Activated CD8-positive, alpha-beta memory T cell treated with anti-CD3 and anti-CD28 coated beads, Interleukin-2, amount 50 U/mL, for 4 hours (primary cell): ENCODE results near the gene KRTAP5-7.
"Not testable (repeated sequence)": the region's sequence is repeated elsewhere in the genome, so short reads cannot be mapped to it uniquely, and the experiment has no call there.

Experiments
- DNase-seq: peaks from one replicate; pipeline ENCODE4 v3.0.0-alpha.2; 2020

KRTAP5-7 gene

DNA sequence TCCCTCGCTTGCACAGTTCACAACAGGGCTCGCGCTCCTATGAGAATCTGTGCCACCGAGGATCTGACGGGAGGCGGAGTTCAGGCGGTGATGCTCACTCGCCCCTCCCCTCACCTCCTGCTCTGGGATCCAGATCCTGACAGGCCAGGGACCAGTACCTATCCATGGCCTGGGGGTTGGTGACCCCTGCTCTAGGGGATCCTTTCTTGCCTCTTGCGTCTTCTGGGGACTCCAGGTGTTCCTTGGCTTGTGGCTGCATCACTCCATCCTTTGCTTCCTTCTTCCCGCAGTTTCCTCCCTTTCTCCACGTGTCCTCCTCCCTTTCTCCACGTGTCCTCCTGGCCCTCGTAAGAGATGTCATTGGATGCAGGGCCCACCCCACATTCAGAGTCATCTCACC lies 30.6 kb upstream of the KRTAP5-7 start:
- DNase-seq: no peak

GRCh38 chr11:71498091-71498490 lies 29.0 kb upstream of the KRTAP5-7 start:
- no peak for DNase-seq

- DNase-seq: no peak
Observed at GRCh38 chr11:71499125-71499524, 27.9 kb upstream of the KRTAP5-7 start.

- no peak for DNase-seq
Observed at GRCh38 chr11:71499546-71499945, 27.5 kb upstream of the KRTAP5-7 start.

GRCh38 chr11:71500601-71501021 lies 26.5 kb upstream of the KRTAP5-7 start:
- DNase-seq: no peak

GRCh38 chr11:71501071-71501985 lies 25.7 kb upstream of the KRTAP5-7 start:
- no peak for DNase-seq

DNA sequence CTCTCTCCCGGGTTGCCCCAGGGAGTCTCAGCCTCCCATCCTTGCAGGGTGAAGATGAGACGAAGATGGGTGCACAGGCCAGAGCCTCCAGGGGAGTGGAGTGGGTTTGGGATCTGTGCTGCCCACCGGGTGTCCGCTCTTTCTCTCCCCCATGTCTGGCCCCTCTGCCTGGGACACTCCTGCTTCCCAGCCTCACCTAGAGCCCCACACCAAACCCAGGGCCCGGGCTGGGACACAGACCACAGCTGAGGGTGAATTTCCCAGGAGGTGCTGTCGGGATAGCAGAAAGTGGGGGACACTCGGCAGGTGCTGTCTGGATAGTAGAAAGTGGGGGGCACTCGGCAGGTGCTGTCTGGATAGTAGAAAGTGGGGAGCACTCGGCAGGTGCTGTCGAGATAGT lies 25.0 kb upstream of the KRTAP5-7 start:
- DNase-seq: no peak

- no peak for DNase-seq
Observed at GRCh38 chr11:71502871-71503435, 24.1 kb upstream of the KRTAP5-7 start.

GRCh38 chr11:71504531-71504930 lies 22.5 kb upstream of the KRTAP5-7 start:
- no peak for DNase-seq

GRCh38 chr11:71505001-71505400 lies 22.1 kb upstream of the KRTAP5-7 start:
- DNase-seq: no peak

DNA sequence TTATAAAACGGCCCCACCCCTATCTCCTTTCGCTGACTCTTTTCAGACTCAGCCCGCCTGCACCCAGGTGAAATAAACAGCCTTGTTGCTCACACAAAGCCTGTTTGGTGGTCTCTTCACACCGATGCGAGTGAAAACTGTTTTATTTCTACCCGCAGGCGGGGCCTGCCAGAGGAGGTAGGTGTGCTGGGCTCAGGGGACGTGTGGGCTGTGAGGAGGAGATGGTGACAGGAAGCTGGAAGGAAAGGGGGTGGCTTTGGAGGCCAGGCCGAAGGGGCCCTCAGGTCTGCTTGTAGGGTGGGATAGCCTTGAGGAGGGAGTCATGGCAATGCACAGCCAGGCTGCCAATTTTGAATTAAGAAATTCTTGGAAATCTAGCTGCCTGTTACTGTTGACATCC lies 21.3 kb upstream of the KRTAP5-7 start:
- no peak for DNase-seq

DNA sequence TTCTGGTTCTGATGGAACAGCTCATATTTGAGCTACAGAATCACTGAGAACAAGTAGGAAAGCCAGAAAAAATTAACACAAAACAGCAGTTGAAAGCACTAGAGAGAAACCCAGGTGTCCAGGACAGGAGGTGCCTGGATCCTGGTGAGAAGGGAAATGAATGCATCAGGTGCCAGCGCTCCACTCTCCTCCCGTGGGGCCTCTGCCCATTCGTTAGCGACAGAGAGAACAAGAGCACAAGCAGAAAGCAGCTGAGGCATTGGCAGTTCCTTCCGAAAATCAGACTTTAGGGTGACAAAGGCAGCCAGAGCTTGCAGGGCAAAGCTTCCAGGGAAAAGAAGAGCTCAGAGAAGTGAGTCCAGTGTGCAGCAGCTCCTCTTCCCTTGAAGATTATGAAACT lies 20.0 kb upstream of the KRTAP5-7 start:
- DNase-seq: no peak

DNA sequence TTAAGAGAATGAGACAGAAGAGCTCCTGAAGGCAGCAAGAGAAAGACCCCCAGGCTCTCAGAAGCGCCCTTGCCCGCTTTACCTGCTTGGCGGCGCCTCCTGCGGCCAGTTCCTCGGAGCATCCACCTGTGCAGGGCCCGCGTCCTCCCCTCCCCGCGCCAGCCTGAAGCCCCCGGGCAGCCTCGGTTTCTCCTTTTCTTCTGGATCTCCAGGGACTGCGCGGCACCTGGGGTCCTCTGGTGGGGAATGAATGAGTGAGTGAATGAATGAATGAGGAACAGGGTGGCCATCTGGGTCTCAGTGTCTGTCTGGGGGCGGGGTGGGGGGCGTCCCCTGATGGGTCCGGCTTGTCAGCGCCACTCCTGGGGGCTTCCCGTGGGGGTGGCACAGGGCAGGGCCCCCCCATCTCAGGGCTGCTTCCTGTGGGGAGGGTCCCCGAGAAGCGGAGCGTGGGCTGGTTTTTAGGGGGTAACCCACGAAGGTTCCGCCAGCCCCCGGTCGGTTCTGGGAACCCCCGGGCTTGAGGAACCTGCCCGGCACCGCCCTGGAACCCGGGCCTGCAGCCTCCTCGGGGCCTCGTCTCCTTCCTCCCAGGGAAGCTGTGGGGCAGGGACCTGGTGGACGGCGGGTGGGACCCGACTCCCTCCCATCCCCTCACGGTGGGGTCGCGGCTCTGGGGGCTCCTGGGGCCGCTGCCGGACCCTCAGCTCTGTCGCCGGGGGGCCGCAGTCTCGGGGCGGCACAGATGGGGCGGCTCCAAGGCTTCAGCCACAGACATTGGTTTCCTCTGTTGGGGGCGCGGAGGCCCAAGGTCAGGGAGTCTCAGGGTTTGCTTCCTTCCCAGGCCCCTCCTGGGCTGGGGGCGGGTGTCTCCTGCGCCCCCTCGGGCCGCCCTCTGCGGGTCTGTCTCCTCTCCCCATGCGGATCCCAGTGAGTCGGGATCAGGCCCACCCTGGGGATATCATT lies 8.3 kb upstream of the KRTAP5-7 start:
- DNase-seq: no peak

DNA sequence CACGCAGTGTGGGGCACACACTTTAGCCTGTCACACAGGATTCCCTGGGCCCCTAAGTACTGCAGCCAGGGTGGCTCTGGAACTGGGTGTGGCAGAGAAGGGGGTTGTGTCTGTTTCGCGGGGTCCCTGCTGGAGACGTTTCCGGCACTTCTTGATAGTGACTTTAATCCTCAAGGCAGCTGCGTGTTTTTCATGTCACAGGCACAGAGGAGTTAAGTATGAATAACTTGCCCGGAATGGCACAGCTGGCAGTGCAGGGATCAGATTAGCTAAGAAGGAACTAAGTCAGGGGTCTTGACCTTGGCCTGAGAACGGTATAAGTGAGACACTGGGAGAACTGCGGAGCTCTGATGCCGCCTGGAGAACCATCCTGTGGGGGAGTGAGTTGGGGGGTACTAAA lies 7.5 kb upstream of the KRTAP5-7 start:
- no peak for DNase-seq

- no peak for DNase-seq
Observed at GRCh38 chr11:71525188-71525937, 1.7 kb upstream of the KRTAP5-7 start.

DNA sequence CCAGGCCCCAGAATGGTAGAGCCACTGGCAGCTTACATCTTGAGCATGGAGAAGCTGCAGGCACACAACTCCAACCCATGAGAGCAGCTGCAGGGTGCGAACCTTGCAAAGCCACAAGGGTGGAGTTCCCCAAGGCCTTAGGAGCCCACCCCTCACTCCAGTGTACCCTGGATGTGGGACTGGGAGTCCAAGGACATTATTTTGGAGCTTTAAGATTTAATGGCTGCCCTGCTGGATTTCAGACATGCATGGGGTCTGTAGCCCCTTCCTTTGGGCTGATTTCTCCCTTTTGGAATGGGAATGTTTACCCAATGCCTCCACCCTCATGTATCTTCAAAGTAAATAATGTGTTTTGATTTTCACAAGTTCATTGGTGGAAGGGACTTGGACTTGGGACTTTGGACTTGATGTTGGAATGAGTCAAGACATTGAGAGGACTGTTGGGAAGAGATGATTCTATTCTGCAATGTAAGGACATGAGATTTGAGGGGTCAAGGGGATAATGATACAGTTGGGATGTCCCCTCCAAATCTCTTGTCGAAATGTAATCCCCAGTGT lies 1.1 kb upstream of the KRTAP5-7 start:
- DNase-seq: no peak

- no peak for DNase-seq
Observed at GRCh38 chr11:71527576-71528210, 626 bp downstream of the KRTAP5-7 start.

DNA sequence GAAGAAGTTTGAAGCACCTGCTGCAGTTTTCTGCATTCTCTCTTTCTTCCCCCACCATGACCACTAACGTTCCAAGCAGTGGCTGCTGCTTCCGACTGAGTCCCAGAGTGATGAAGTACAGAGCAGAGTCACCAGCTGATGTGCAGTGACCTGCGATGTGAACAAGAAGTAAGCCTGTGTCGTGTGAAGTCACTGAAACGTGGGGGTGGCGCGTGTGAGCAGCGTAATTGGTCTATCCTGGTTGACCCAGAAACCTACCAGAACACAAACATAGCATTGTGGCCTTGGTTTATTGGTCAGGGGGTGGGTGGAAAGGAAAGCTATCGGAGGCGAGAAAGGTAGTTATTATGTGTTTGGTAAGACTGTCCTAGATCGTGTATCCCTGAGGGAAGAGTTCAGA lies 3.5 kb downstream of the KRTAP5-7 start:
- DNase-seq: no peak

- no peak for DNase-seq
Observed at GRCh38 chr11:71532036-71532610, 5.1 kb downstream of the KRTAP5-7 start.

GRCh38 chr11:71534711-71535608 lies 7.9 kb downstream of the KRTAP5-7 start:
- DNase-seq: not testable (repeated sequence)
